ENCODE data around the gene NTM.

DNA sequence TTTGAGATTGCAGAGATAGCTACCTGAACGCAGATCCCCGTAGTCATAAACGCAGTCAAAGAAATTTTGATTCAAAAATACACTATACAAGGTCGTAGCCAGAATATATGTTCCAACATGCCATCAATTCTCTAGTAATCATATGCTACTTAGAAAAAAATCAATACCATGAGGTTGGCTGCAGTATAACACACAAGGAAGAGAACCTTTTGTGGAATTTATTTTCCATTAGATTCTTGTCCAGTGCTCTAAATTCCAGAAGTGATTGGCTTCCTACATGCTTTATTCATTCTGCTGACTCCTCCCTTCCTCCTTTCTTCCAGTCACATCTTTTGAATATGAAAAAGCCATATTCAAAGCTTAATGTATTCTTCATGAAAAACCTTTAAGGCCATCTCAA lies 189.9 kb downstream of the NTM start:
- no peak for TF ChIP-seq CTCF (conservative IDR thresholded peaks at IDR 0.05; ENCODE audit: low read length)
- no peak for TF ChIP-seq EZH2phosphoT487 (IDR thresholded peaks at IDR 0.05; ENCODE audit: borderline replicate concordance)

Measured in Loucy (cell line).